GM23338 (cell line): ENCODE results near the gene GPR108. TPM values are rescaled to one million over a fixed set of nuclear protein-coding genes. Genes with fewer than 3 reads are reported as not detected.

Source experiments
- ATAC-seq: fragments of 200-7000 bp; cut with Tn5 transposase; 3 replicates; pipeline ENCODE4 v1.9.1; 2020
- DNase-seq: peaks from one replicate; pipeline ENCODE4 v3.0.0-alpha.2; 2015; ENCODE audit warnings: low spot score
- H2AFZ ChIP-seq: fragments of 200-600 bp; sonication (generic); 2 replicates; pipeline ENCODE4 v1.8.0; 2016; ENCODE audit warnings: antibody characterized with exemption, mild to moderate bottlenecking, moderate library complexity
- H3F3A ChIP-seq: fragments of 200-600 bp; sonication (generic); replicated peaks from 2 replicates; pipeline ENCODE4 v1.8.0; 2017; ENCODE audit warnings: antibody characterized with exemption, mixed run types, low read depth
- H3K27ac ChIP-seq: fragments of 200-600 bp; sonication (generic); 2 replicates; pipeline ENCODE4 v1.6.1; 2016; ENCODE audit warnings: low read depth
- H3K27me3 ChIP-seq: fragments of 200-600 bp; sonication (generic); 2 replicates; pipeline ENCODE4 v1.8.0; 2016; ENCODE audit warnings: mild to moderate bottlenecking, mixed run types, moderate library complexity; ENCODE audit not compliant: insufficient read depth
- H3K36me3 ChIP-seq: fragments of 200-600 bp; sonication (generic); 2 replicates; pipeline ENCODE4 v1.8.0; 2016; ENCODE audit warnings: mild to moderate bottlenecking; ENCODE audit not compliant: insufficient read depth
- H3K4me1 ChIP-seq: fragments of 200-600 bp; sonication (generic); 2 replicates; pipeline ENCODE4 v1.8.0; 2016; ENCODE audit warnings: mild to moderate bottlenecking, moderate library complexity; ENCODE audit not compliant: insufficient read depth
- H3K4me2 ChIP-seq: fragments of 200-600 bp; sonication (generic); 2 replicates; pipeline ENCODE4 v1.7.1; 2017; ENCODE audit warnings: mixed run types
- H3K4me3 ChIP-seq: fragments of 200-600 bp; sonication (generic); 2 replicates; pipeline ENCODE4 v1.6.1; 2016; ENCODE audit warnings: mixed run types
- H3K79me2 ChIP-seq: fragments of 200-600 bp; sonication (generic); replicated peaks from 2 replicates; pipeline ENCODE4 v1.8.0; 2017; ENCODE audit warnings: mild to moderate bottlenecking; ENCODE audit not compliant: insufficient read depth
- H3K9me2 ChIP-seq: fragments of 200-600 bp; sonication (generic); 2 replicates; pipeline ENCODE4 v1.8.0; 2017; ENCODE audit not compliant: insufficient read depth
- H4K20me1 ChIP-seq: fragments of 200-600 bp; sonication (generic); replicated peaks from 2 replicates; pipeline ENCODE4 v1.8.0; 2017; ENCODE audit warnings: mild to moderate bottlenecking; ENCODE audit not compliant: insufficient read depth
- H3K27ac Mint-ChIP-seq: 2 replicates; pipeline ENCODE4 v1.8.0; 2020; ENCODE audit warnings: inconsistent platforms, mild to moderate bottlenecking, moderate library complexity, mixed read lengths
- H3K27me3 Mint-ChIP-seq: 3 replicates; pipeline ENCODE4 v1.8.0; 2022; ENCODE audit warnings: low read depth, mild to moderate bottlenecking, moderate library complexity, mixed read lengths, inconsistent platforms; ENCODE audit not compliant: insufficient read depth, poor library complexity
- H3K36me3 Mint-ChIP-seq: 3 replicates; pipeline ENCODE4 v1.8.0; 2021; ENCODE audit warnings: low read depth, mild to moderate bottlenecking, inconsistent platforms, moderate library complexity, mixed read lengths
- H3K4me1 Mint-ChIP-seq: 3 replicates; pipeline ENCODE4 v1.8.0; 2020; ENCODE audit warnings: mild to moderate bottlenecking, inconsistent platforms, mixed read lengths
- H3K4me3 Mint-ChIP-seq: 3 replicates; pipeline ENCODE4 v1.8.0; 2021; ENCODE audit warnings: moderate library complexity, mild to moderate bottlenecking, inconsistent platforms, mixed read lengths
- H3K9me3 Mint-ChIP-seq: 3 replicates; pipeline ENCODE4 v1.8.0; 2020; ENCODE audit warnings: moderate library complexity, mild to moderate bottlenecking, inconsistent platforms, mixed read lengths
- ETS1 ChIP-seq: IDR thresholded peaks from 2 replicates; pipeline ENCODE4 v1.6.1; 2016; ENCODE audit warnings: antibody characterized with exemption
- EZH2 ChIP-seq: fragments of 200-600 bp; sonication (generic); IDR thresholded peaks from one replicate; pipeline ENCODE4 v1.8.0; 2017; ENCODE audit warnings: antibody characterized with exemption, mild to moderate bottlenecking, low read depth; ENCODE audit not compliant: unreplicated experiment
- EZH2phosphoT487 ChIP-seq: fragments of 200-600 bp; sonication (generic); IDR thresholded peaks from one replicate; pipeline ENCODE4 v1.8.1; 2018; ENCODE audit warnings: antibody characterized with exemption; ENCODE audit not compliant: unreplicated experiment
- JUNB ChIP-seq: IDR thresholded peaks from one replicate; pipeline ENCODE4 v1.6.1; 2016; ENCODE audit warnings: antibody characterized with exemption; ENCODE audit not compliant: unreplicated experiment
- NANOG ChIP-seq: IDR thresholded peaks from 2 replicates; pipeline ENCODE4 v1.6.1; 2016; ENCODE audit warnings: antibody characterized with exemption, borderline replicate concordance
- POLR2AphosphoS5 ChIP-seq: IDR thresholded peaks from 2 replicates; pipeline ENCODE4 v1.6.1; 2016; ENCODE audit warnings: antibody characterized with exemption, low read depth
- STAT1 ChIP-seq: IDR thresholded peaks from one replicate; pipeline ENCODE4 v1.6.1; 2016; ENCODE audit warnings: antibody characterized with exemption; ENCODE audit not compliant: unreplicated experiment
- ZNF114 ChIP-seq: fragments of 250-450 bp; sonication (Bioruptor Pico); IDR thresholded peaks from 2 replicates; pipeline ENCODE4 v1.5.0; 2020; ENCODE audit warnings: mild to moderate bottlenecking, moderate library complexity
- ZNF331 ChIP-seq: fragments of 250-450 bp; sonication (Bioruptor Pico); IDR thresholded peaks from 2 replicates; pipeline ENCODE4 v1.5.0; 2020; ENCODE audit warnings: low read depth, mild to moderate bottlenecking, moderate library complexity
- ZNF462 ChIP-seq: fragments of 250-450 bp; sonication (Bioruptor Pico); IDR thresholded peaks from 2 replicates; pipeline ENCODE4 v1.5.0; 2020; ENCODE audit warnings: mild to moderate bottlenecking, moderate library complexity
- polyA plus RNA-seq: library from polyadenylated mRNA; unstranded; fragments of >200 nt; fragmentation: Nextera tagmentation; extraction: Ambion mirVana; gene quantifications from 2 replicates; pipeline ENCODE4 v1.2.1, GENCODE V29; 2016
- total RNA-seq: library from RNA; depleted of rRNA; stranded (reverse); fragments of >200 nt; shearing (Covaris generic); gene quantifications from 2 replicates; pipeline ENCODE4 v1.2.3, GENCODE V29; 2014

GPR108 gene
- total and polyA plus RNA-seq, 2 experiments from 2014 or later, result 44.8 to 57.9 TPM

DNA sequence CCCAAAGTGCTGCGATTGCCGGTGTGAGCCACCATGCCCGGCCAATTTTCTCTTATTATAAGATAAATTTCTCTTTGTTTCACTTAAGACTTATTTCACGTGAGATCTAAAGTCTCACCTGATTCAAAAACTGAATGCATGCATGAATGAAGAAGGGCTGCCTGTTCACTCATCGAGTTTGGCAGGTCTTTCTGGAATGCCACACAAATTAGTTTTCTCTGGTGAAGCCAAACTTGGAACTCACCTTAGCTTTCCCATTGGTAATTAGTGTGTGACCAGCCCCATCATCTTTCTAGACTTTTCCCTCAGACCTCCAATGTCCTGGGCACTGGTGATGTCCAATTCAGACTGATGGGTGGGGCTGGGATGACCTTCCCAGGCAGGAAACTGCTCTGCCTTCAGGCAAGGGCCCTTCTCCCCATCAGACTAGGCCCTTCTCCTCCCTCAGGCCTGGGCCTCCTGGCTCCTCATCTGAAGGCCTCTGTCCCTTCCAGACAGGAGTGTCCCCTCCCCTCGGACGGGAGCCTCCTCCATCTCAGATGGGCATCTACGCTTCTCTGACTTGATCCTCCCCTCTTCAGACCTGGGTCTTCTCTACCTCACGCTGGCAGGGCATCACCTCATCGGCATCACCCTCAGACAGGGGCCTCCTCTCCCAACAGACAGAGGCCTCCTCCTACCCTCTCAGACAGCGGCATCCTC lies 31.3 kb downstream of the GPR108 start (continued):
- TF ChIP-seq ETS1 (no peak), JUNB (no peak), EZH2 (no peak), POLR2AphosphoS5 (no peak), ZNF331 (CRISPR knock-in tag) (no peak), NANOG (no peak), ZNF114 (no peak)

- no peaks in the 10 kb centered on the region for H3K27me3 ChIP-seq
- DNase-seq (no peak), ATAC-seq (no peak)
- no peak overlapping the region for H3K4me3 ChIP-seq
- H3K36me3 ChIP-seq, result no peaks in the 10 kb centered on the region
- Mint-ChIP-seq H3K4me3 (no peak overlapping the region), H3K36me3 (peaks cover 24% of the 10 kb centered on the region; the same call in 2 of the 3 replicates), H3K27ac (no peak overlapping the region), H3K4me1 (no peaks in the 10 kb centered on the region), H3K9me3 (peaks cover 86% of the 10 kb centered on the region), H3K27me3 (peaks cover 5% of the 10 kb centered on the region)
- no peak overlapping the region for H2AFZ ChIP-seq
- H4K20me1 ChIP-seq, result no peaks in the 10 kb centered on the region
- no peaks in the 10 kb centered on the region for H3F3A ChIP-seq
- TF ChIP-seq EZH2 (no peak), NANOG (no peak), STAT1 (no peak), ZNF462 (CRISPR knock-in tag) (no peak), EZH2phosphoT487 (no peak)
- H3K79me2 ChIP-seq, result no peaks in the 10 kb centered on the region
- no peak overlapping the region for H3K27ac ChIP-seq
- no peaks in the 10 kb centered on the region for H3K4me1 ChIP-seq
- no peaks in the 10 kb centered on the region for H3K9me2 ChIP-seq
- no peak overlapping the region for H3K4me2 ChIP-seq
These were observed 36.6 kb downstream of the GPR108 start for GRCh38 chr19:6700586-6701316.
